ENCODE results near the gene HELB. TPM values are rescaled to one million over a fixed set of nuclear protein-coding genes. Genes with fewer than 3 reads are reported as not detected.

HELB gene
- total RNA-seq (2014; rRNA removed; shearing (Covaris generic)) = 2.4 and 2.6 TPM in 2 replicates

GRCh38 chr12:66301944-66302826 is at the start of gene HELB:
TSS of gene HELB (plus strand) at chr12:66302493. CDS start at chr12:66302604, 111 bp downstream.
- peak; percentile 92 for DNase-seq (ENCODE audit: low read depth)

GRCh38 chr12:66252771-66253170 is 49.5 kb upstream of the HELB start:
- no peak for DNase-seq (ENCODE audit: low read depth)

- DNase-seq (ENCODE audit: low read depth) = no peak
These were observed 46.6 kb upstream of the HELB start for GRCh38 chr12:66255737-66256136.

GRCh38 chr12:66258011-66258410 is 44.3 kb upstream of the HELB start:
- DNase-seq (ENCODE audit: low read depth) = no peak

- no peak for DNase-seq (ENCODE audit: low read depth)
These were observed 39.6 kb upstream of the HELB start for GRCh38 chr12:66262737-66263136.

- DNase-seq (ENCODE audit: low read depth) = no peak
These were observed 33.7 kb upstream of the HELB start for GRCh38 chr12:66268562-66268961.

- no peak for DNase-seq (ENCODE audit: low read depth)
These were observed 33.2 kb upstream of the HELB start for GRCh38 chr12:66269142-66269541.

- DNase-seq (ENCODE audit: low read depth) = peak; percentile 63
These were observed 32.4 kb upstream of the HELB start for GRCh38 chr12:66269757-66270383.

- no peak for DNase-seq (ENCODE audit: low read depth)
These were observed 31.7 kb upstream of the HELB start for GRCh38 chr12:66270613-66271012.

GRCh38 chr12:66272650-66273049 is 29.6 kb upstream of the HELB start:
- DNase-seq (ENCODE audit: low read depth) = no peak

GRCh38 chr12:66273147-66273546 is 29.1 kb upstream of the HELB start:
- DNase-seq (ENCODE audit: low read depth) = peak; percentile 6

- DNase-seq (ENCODE audit: low read depth) = no peak
These were observed 27.3 kb upstream of the HELB start for GRCh38 chr12:66275040-66275439.

- peak; percentile 17 for DNase-seq (ENCODE audit: low read depth)
These were observed 23.1 kb upstream of the HELB start for GRCh38 chr12:66279123-66279712.

GRCh38 chr12:66280561-66280960 is 21.7 kb upstream of the HELB start:
- no peak for DNase-seq (ENCODE audit: low read depth)

GRCh38 chr12:66282244-66282643 is 20.0 kb upstream of the HELB start:
- DNase-seq (ENCODE audit: low read depth) = no peak

- DNase-seq (ENCODE audit: low read depth) = no peak
These were observed 15.0 kb upstream of the HELB start for GRCh38 chr12:66287275-66287674.

GRCh38 chr12:66288121-66288520 is 14.2 kb upstream of the HELB start:
- DNase-seq (ENCODE audit: low read depth) = no peak

- DNase-seq (ENCODE audit: low read depth) = no peak
These were observed 12.8 kb upstream of the HELB start for GRCh38 chr12:66289485-66289884.

- DNase-seq (ENCODE audit: low read depth) = no peak
These were observed 11.5 kb upstream of the HELB start for GRCh38 chr12:66290716-66291200.

GRCh38 chr12:66296176-66296683 is 6.1 kb upstream of the HELB start:
- DNase-seq (ENCODE audit: low read depth) = peak; percentile 11

GRCh38 chr12:66297080-66297479 is 5.2 kb upstream of the HELB start:
- no peak for DNase-seq (ENCODE audit: low read depth)

- no peak for DNase-seq (ENCODE audit: low read depth)
These were observed 4.4 kb upstream of the HELB start for GRCh38 chr12:66297923-66298322.
